ENCODE data around the gene ARL15.

DNA sequence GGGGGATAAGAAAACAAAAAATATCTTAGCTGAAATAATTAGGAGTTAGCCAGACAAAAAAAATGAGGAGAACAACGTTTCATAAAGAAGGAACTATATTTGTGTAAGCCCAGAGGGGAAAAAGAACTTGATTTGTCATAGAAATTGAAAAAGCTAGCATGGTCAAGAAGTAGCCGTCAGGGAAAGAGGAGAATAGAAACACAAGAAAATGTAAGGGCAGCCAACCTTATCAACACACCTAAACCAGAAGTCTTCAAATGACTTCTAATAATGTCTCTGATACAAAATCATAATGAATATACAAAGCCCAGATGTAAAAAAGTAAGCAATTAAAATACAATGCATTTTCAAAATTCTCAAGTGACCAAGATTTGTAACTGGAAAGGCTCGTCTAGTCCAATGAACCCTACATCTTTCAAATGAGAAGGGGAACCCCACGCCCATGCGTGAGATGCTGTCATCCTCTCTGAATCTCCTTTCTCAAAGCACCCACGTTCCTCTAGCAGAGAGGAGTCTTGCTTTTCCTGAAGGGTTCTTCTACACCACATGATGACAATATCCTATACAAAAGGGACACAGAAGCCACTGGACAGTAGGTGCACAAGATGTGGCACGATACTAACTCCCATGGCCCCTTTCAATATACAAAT is 103.7 kb downstream of the ARL15 start:
- TF ChIP-seq CTCF (conservative IDR thresholded peaks at IDR 0.05; ENCODE audit: low read depth, low read length) (no peak), RCOR1 (IDR thresholded peaks at IDR 0.05; ENCODE audit: insufficient replicate concordance, low read length) (no peak), POLR2A (IDR thresholded peaks at IDR 0.05; ENCODE audit: low read depth, low read length) (no peak), MAZ (IDR thresholded peaks at IDR 0.05; ENCODE audit: borderline replicate concordance, low read depth, low read length) (no peak), NFE2L2 (IDR thresholded peaks at IDR 0.05; ENCODE audit: low read depth, low read length) (no peak), CEBPB (IDR thresholded peaks at IDR 0.05; ENCODE audit: low read depth, low read length) (no peak)
